ENCODE data around the gene DNAH8.
"Not testable (repeated sequence)": the region's sequence is repeated elsewhere in the genome, so short reads cannot be mapped to it uniquely, and the experiment has no call there.

DNAH8 gene

DNA sequence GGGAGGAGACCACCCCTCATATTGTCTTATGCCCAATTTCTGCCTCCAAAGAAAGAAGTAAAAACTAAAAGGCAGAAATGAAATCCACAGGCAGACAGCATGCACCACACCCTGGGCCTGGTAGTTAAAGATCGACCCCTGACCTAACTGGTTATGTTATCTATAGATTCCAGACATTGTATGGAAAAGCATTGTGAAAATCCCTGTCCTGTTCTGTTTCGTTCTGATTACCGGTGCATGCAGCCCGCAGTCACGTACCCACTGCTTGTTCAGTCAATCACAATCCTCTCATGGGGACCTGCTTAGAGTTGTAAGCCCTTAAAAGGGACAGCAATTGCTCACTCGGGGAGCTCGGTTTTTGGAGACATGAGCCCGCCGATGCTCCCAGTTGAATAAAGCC, 81.3 kb downstream of the DNAH8 start:
- not testable (repeated sequence) for DNase-seq (ENCODE audit: low read depth)

DNA sequence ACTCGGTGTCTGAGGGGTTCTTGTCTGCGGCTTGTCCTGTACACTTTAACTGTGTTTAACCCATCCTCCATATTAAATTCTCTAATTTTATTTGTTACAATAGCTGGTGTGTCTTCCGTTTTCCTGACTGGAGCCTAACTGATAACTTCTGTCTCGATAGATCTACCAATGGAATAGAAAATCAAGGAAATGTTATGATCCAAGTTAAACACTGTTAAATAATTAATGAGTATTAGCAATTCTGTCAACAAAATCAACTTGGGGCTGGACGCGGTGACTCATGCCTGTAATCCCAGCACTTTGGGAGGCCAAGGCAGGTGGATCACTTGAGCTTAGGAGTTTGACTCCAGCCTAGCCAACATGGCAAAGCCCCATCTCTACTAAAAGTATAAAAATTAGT, 81.7 kb downstream of the DNAH8 start:
- DNase-seq (ENCODE audit: low read depth), result no peak

GRCh38 chr6:38797391-38797790, 82.3 kb downstream of the DNAH8 start:
- no peak for DNase-seq (ENCODE audit: low read depth)

GRCh38 chr6:38799529-38800184, 84.5 kb downstream of the DNAH8 start:
- DNase-seq (ENCODE audit: low read depth), result no peak

- no peak for DNase-seq (ENCODE audit: low read depth)
Observed at GRCh38 chr6:38801305-38801704, 86.2 kb downstream of the DNAH8 start.

GRCh38 chr6:38802497-38802896, 87.4 kb downstream of the DNAH8 start:
- no peak for DNase-seq (ENCODE audit: low read depth)

DNA sequence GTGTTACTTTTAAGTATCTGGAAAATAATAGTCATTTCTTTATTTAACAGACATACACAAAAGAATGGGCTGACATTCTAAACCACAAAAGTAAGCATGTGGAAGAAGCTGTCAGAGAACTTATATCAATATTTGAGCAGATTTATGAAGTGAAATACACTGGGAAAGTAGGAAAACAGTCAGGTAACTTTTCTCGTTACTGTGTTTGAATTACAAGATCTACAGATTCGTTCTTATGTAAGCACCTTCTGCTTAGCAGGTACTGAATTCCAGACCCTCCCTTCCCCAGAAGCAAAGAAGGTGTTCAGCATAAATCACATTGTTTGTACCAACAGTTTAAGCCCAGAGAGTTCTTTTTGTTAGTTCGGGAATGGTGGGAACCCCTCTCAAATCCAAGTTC, 88.0 kb downstream of the DNAH8 start:
- no peak for DNase-seq (ENCODE audit: low read depth)

DNA sequence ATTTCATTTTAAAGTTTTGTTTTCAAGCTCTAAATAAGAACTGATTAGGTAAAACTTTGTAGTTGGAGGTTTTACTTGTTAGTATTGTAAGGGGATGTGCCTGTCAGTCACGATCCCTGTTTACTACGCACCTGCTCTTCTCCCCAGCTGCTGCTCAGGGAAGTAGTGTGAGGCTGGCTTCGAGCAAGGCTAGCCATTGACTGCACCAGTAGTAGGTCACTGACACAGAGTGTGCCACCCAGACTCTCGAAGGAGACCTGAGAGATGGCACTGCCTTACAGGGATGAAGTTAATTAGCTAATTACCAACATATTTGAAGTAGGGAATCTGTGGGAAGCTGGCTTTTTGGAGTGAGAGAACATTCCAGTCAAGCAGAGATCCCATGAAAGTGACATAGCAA, 89.2 kb downstream of the DNAH8 start:
- no peak for DNase-seq (ENCODE audit: low read depth)

GRCh38 chr6:38805127-38805655, 90.1 kb downstream of the DNAH8 start:
- DNase-seq (ENCODE audit: low read depth), result no peak

DNA sequence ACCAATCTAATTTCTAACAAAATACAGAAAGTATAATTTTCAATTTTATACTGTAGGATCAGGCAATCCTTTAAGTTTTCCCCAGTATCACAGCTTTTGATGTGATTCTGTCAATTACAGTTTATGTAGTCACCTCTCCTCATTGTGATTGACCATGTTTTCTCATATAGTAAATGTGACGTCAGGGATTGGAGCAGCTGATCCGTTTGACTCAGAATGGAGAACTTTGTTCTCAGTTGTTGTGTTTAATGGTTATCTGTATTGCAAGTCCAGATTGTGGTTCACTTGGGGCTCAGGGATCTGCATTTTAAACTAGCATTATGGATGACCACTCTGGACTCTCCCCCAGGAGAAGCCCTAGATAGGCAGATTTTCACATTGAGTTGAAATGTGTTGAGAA, 90.6 kb downstream of the DNAH8 start:
- DNase-seq (ENCODE audit: low read depth), result no peak

DNA sequence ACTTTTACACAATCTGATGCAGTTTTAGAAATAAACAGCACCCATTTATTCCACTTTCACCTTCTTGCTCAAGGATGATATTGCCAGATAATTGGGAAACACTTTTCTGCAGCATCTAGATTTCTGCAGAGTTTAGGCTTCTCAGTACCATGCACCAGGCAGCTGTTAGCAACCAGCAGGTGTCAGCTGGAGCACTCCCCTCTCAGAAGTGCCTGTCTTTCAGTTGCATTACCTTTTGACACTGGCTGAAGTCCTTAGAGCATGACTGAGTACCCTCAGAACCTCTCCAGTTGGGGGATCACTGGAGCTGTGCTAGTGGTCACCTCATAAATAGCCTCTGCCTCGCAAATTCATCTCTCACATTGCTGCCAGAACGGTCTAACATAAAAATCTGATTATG, 91.2 kb downstream of the DNAH8 start:
- DNase-seq (ENCODE audit: low read depth), result no peak

GRCh38 chr6:38806833-38807232, 91.7 kb downstream of the DNAH8 start:
- DNase-seq (ENCODE audit: low read depth), result no peak

DNA sequence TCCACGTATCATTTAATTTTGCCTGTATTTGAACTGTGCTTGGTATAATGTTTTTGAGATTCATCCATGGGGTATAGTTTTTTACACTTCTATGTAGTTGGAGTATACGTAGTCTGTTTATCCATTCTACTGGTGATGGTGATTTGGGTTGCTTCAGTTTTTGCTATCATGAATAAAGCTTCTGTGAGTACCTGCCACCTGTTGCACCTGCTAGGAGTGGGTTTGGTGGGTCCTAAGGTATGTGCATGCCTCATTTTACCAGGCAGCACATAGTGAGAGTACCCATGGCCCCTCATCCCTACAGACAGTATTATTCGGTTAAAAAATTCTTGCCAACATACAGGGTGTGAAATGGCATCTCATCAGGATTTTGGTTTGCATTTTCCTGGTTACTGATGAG, 92.9 kb downstream of the DNAH8 start:
- no peak for DNase-seq (ENCODE audit: low read depth)

DNA sequence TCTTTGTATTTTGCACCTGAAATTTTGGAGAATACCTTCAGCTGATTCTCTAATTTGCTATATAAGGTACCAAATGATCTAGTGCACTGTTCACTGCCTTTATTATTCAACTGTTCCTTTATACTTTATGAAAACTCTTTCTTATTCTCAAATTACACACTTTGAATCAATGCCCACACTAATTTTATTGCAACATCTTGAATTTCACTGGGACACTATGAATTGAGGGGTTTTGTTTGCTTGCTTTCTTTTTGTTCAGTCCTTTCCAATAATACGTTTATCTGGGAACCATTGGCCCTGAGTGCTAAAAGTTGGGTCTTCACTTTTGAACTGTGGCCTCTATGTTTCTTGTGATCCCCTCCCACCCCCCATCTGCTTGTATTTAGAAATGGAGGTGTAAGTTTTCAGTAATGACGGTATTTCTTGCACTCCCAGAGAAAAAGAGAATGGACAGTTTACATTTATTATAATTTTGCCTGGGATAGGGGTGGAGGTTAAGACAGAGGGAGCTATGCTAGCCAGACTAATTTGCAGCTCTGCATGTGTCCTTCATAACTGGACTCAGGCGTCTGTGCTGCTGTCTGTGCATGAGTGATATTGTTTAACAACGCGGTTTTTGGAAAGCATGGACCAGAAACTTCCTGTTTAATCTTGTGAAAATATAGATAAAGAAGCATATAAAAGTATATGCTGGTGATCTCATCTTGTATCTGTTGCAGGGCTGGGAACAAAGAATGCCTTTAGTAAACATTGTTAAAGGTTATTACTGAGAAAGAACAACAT, 98.1 kb downstream of the DNAH8 start:
- DNase-seq (ENCODE audit: low read depth), result no peak

GRCh38 chr6:38814761-38815160, 99.7 kb downstream of the DNAH8 start:
- DNase-seq (ENCODE audit: low read depth), result no peak

GRCh38 chr6:38815250-38815649, 100.1 kb downstream of the DNAH8 start:
- DNase-seq (ENCODE audit: low read depth), result no peak

DNA sequence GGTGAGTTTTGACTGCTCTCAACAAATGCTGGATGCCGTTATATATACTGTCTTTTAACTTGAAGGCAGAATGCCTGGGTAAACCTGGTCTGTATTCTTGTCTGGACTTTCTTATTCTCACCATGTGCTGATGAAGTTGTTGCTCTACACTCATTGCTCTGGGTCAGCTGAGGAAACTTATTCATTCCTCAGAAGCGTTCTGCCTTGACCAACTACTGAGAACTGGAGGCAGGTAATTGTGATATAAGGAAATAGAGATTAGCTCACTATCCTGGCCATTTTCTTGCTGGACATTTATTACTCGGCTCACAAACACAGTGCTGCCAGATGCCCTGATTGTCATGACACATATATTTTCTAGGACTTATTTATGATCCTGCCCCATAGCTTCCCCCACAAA, 103.6 kb downstream of the DNAH8 start:
- DNase-seq (ENCODE audit: low read depth), result no peak

DNA sequence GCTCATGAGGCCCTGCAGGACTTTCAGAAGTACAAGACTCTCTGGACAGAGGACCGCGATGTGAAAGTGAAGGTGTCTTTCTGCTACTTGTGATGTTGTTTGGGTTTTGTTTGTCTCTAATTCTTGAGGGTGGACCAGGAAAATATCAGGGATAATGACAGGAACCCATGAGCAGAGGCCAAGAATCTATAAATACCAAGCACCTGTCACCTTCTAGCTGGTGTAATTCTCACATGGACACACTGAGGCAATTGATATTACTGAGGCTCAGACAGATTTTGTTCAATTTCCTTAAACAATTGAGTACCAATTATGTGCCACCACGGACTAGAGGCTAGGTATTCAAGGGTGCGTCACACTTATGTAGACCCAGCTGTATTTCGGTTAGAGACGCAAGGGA, 107.9 kb downstream of the DNAH8 start:
- no peak for DNase-seq (ENCODE audit: low read depth)

- DNase-seq (ENCODE audit: low read depth), result no peak
Observed at GRCh38 chr6:38824243-38824894, 109.3 kb downstream of the DNAH8 start.

- no peak for DNase-seq (ENCODE audit: low read depth)
Observed at GRCh38 chr6:38827024-38827423, 111.9 kb downstream of the DNAH8 start.

DNA sequence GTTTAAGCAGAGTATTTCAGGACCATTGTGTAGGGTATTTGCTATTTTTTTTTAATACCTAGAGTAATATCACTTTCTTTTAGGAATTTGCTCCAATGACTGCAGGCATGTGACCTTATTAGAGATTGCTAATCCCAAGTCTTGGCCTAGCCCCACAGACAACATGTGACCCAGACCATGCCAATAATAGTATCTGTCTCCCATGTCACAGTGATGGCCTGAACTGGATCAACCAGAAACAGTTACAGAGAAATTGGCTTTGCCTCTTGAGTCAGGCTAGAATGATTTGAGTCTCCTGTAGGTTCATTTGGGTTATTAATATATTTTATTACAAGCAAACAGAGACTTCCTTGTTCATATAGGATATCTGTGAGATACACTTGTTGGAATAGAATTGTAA, 116.8 kb downstream of the DNAH8 start:
- no peak for DNase-seq (ENCODE audit: low read depth)

GRCh38 chr6:38833320-38833719, 118.2 kb downstream of the DNAH8 start:
- DNase-seq (ENCODE audit: low read depth), result no peak

DNA sequence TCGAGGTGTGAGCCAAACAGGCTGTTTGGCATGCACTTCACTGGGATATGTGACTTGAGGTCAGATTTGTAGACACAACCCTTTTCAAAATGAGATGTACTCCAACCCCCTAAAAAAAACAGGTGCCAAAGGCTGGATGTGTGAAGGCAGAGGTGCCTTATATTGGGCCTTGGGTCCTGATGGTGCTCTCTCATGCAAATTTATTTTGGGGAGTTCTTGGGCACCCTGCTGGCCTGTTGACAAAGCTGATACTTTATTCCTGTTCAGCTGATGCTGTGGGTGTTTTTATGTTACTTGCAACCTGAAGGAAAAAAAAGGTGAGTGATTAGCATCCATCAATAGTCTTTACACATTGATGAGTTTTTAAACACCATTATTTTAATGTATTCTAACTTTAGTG, 121.5 kb downstream of the DNAH8 start:
- no peak for DNase-seq (ENCODE audit: low read depth)

Data from stimulated activated CD4-positive, alpha-beta T cell treated with anti-CD3 and anti-CD28 coated beads, Interleukin-2, amount 100 ng/mL, for 4 hours (primary cell).